GM21576 (cell line): ENCODE measurements around the gene WHAMM.
"Not testable (repeated sequence)": the region's sequence is repeated elsewhere in the genome, so short reads cannot be mapped to it uniquely, and the experiment has no call there.

Experiments used
- ATAC-seq: cut with Tn5 transposase; IDR thresholded peaks from one replicate; pipeline ENCODE4 v1.9.1; 2021; ENCODE audit warnings: mild to moderate bottlenecking, moderate library complexity; ENCODE audit not compliant: unreplicated experiment

The WHAMM gene

DNA sequence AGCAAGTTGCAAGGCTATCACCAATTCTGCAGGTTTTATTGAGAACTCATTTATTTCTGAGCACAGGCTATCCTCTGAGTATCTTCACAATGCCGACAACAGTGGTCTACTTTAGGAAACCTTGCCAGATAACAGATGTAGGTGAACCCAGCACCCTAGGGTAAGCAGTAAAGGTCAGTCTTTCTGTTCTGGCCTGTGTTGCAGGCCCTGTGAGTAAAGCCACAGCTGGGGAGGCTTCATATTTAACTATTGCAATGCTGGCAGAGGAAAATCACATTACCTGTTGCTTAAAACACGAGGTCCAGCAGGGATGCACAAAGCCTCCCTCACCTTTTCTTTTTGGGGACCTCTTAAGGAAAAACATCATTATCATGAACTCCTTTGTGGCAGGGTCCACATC is 55.5 kb downstream of the WHAMM start:
- no peak for ATAC-seq

- not testable (repeated sequence) for ATAC-seq
Observed at GRCh38 chr15:82865581-82865980, 56.2 kb downstream of the WHAMM start.

DNA sequence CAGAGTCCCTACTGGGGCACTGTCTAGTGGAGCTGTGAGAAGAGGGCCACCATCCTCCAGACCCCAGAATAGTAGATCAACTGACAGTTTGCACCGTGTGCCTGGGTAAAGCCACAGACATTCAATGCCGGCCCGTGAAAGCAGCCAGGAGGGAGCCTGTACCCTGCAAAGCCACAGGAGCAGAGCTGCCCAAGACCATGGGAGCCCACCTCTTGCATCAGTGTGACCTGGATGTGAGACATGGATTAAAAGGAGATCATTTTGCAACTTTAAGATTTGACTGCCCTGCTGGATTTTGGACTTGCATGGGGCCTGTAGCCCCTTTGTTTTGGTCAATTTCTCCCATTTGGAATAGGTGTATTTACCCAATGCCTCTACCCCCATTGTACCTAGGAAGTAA is 56.6 kb downstream of the WHAMM start:
- ATAC-seq, result not testable (repeated sequence)

- no peak for ATAC-seq
Observed at GRCh38 chr15:82870727-82871320, 61.4 kb downstream of the WHAMM start.

DNA sequence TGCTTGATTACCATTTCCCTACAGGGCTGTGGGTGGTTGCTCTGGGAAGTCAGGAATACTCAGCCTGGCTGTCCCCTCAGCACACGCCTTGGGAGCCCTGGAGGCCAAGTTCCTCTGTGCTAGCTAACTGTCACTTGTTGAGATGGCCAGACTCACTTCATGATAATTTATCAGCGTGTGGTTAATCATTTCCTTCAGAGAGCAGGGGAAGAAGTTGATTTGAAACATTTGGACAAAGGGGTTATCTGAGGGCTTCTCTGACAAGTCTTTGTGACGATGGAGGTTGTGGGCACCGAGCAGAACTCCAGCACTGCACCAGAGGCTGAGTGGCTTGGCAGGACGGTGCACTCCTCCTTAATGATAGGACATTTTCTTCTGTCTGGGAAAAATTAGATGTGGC is 61.9 kb downstream of the WHAMM start:
- ATAC-seq, result no peak

DNA sequence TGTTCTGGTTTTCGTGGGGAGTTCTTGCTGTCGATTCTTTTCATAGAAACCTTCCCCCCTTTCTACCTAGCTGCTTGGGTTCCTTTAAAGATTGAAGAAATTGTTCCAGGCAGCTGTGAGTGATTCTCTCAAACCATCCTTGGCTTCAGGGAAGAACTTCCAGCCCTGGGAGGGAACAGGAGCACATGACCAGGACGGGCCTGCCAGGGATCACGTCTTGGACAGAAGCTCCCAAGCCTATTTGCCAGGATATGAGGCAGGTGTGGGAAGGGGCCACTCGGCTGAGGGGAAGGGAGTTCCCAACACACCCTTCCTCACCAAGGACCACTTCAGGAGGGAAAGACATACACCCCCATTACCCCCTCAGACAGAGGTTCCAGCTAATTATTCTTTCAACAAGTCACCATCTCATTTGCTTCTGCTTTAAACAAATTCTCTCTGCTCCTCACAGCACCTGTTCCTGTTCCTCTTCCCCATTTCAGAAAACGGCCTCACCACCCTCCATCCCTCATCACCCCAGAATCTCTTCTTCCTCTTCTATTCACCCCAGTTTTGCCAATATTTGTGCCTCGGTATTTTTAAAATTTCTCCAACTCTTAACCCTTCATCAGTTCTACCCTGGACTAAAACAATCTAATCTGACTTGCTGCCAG is 62.5 kb downstream of the WHAMM start:
- ATAC-seq, result no peak

DNA sequence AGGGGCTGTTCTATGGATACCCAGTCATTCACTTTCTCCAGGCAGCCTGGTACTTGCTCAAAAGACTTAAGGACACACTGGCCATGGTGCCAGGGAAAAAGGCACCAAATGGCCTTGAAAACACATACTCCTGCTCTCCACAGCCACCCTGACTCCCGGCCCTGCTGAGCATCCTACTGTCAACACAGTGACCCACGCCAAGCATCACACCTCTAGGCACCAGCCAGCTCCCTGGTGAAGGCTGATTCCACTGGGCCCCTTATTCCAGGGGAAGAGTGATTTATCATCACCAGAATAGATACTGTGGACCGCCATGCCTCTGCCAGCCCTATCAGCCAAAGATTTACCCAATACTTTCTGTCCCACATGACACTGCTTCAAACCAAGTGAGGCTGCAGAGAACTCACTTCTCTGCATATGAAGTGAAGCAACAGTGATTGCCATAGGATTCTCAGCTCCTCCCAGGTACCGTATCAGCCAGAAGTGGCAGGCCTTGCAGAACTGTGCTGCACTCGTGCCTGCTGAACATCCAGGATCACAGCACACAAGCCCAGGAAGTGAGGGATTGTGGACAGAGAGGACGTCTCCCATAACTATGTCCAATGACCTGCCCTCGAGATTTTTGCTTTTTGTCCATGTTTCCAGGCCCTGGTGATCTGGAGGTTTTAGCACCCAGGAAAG is 63.7 kb downstream of the WHAMM start:
- ATAC-seq, result no peak

DNA sequence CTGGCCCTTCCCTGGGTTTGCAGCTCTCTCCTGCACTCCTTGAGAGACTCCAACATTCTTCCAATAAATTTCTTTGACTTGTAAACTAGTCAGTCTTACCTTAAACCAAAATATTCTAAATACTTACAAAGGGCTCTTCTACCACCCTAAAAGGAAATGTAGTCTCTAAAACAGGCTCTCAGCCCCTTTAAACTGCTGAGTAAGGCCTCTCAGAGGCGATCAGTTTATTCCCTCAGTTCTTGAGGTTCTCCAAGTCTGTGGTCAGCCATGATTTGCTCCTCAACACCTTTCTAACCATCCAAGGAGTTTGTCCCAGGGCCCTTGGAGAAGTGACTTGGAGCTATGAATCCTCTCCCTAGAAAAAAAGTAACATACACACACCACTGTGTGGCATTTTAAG is 64.8 kb downstream of the WHAMM start:
- no peak for ATAC-seq

- no peak for ATAC-seq
Observed at GRCh38 chr15:82874961-82875360, 65.5 kb downstream of the WHAMM start.

DNA sequence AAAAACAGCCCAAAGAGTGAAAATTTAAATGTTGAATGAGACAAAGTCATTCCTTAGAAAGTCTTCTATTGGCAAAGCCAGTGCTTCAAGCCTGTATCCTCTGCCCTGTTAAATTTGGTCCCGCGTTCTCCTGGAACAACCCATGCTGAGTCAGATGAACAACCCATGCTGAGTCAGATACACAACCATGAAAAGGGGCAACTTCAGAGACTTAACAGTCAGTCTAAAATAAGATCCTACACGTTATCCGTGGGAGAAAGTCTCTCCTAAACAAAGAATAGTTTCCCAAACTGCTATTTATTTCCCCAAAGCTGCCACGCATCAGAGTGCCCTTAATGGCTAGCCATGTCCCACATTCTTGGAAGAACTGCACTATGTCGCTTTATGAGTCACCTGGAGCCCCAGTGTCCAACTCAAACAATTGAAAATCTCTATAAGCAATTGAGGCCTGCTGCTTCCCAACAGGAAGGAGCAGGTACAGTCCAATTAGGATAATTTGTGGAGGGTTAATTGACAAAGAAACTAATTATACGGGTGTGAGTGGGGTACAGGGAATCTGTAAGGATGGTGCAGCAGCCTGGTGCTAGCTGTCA is 66.1 kb downstream of the WHAMM start:
- no peak for ATAC-seq

GRCh38 chr15:82877825-82878224 is 68.4 kb downstream of the WHAMM start:
- no peak for ATAC-seq

DNA sequence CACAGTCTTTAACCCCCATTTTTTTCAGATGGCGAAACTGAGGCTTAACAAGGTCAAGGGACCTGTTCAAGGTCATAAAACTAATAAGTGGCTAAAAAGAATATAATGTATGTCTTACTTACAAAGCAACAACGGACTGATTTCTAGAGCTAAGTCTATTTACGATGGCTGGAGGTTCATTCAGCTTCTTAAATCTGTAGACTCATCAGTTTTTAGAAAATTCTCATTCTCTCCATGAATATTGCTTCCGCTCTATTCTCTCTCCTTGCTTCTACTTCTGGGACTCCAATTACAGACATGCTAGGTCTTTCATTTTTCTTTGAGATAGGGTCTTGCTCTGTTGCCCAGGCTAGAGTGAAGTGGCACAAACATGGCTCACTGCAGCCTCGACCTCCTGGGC is 68.9 kb downstream of the WHAMM start:
- ATAC-seq, result no peak

- no peak for ATAC-seq
Observed at GRCh38 chr15:82880704-82881103, 71.3 kb downstream of the WHAMM start.

DNA sequence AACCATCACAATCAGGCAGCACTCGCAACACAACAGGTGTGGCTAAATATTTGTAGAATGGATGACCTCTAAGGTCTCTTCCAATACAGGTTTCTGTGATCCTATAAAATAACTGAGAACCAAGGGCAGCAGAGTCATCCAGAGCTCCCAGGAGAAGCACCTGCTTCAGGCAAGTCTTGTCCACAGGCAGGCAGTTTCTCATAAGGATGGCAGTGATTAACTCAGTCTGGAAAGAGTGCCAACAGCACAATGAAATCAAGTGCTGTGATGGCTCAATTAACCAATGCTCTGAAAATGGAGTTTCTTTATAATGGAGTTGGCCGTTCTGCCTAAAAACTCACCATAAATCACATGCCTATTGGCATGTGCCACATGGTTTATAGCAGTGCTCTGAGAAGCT is 72.3 kb downstream of the WHAMM start:
- no peak for ATAC-seq

DNA sequence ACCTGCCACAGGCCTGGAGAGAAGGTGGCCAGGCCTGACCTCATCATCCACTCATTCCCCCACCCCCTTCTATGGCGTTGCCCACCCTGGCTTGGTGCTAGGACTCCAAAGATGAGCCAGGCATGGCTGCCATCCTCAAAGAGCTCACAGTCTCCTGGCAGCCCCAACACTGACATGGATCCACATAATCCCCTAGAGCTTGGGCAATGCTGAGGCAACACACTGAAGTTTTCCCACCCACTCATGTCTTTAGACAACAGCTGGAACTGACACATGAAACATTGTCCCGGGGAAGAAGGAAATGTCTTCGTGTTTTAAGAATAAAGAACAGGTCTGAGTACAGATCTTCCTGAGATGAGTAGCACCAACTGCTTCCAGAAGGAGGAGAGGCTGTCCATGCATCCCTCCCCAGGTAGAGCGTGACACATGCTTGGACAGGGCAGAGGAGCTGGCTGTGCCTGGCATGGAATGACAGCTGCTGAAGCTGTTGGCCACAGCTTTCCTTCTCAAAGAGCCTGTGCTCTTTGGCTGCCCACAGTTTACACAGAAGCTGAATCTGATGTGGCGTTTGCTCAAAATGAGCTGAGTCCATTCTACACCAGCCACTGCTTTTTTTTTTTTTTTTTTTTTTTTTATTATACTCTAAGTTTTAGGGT is 73.0 kb downstream of the WHAMM start:
- no peak for ATAC-seq
